ENCODE results near the gene PADI2.

Gene PADI2

DNA sequence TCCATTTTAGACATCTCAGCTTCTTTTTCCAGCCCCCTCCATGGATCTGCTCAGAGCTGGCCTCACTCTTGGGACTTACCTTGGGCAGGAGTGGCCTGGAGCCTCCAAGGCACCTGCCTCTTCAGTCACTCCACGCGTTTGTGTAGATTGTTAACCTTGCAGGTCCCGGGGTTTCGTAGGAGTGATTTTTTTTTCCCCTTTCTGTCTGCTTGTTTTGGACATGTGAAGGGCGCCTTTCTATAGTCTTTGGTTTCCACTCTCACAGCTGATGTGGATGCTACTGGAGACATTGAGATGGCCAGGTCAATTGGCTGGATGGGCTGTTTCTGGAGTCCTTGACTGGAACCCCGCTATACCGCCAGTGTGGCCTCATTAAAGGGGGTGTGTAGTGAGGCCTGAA, 63.5 kb downstream of the PADI2 start:
- no peak for DNase-seq (ENCODE audit: low read depth in 2 of 2)

DNA sequence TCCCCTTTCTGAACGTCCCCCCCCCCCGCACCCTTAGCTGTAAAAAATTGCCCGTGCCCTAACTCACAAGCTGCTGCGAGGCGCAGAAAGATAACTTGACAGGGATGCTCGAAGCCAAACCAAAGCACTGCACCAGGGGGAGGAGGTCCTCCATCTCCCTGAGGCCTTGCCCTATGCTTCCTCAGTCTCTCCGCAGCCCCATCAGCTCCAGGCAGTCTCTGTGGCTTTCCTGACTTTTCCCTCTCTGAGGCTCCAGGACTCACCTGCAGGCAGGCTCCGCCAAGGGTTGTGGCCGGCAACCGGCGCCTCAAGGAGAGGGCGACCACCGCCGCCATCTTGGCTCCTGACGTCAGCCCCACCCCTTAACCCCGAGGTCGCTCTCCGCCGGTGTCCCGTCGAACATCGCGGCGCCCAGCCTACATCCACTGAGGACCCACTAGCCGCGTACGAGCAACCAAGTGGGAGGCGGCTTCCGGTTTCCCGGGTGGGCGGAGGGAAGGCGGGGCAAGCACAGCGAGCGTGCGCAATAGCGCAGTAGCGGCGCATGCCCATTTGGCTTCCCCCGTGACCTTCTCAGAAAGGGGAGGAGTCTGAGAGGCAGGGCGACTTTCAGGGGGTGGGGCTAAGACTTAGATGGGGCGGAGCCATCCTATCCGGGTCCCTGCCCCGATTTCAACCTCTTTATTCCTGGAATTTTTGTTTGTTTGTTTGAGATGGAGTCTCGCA, 65.4 kb downstream of the PADI2 start, which contains the start of gene SDHB:
Gene SDHB, minus strand, starts transcription at position 348 of the 726 bp plus-strand sequence. Its CDS starts 13 bp downstream, at position 335.
- peak; percentile 98 for DNase-seq (ENCODE audit: low read depth in 2 of 2)

DNA sequence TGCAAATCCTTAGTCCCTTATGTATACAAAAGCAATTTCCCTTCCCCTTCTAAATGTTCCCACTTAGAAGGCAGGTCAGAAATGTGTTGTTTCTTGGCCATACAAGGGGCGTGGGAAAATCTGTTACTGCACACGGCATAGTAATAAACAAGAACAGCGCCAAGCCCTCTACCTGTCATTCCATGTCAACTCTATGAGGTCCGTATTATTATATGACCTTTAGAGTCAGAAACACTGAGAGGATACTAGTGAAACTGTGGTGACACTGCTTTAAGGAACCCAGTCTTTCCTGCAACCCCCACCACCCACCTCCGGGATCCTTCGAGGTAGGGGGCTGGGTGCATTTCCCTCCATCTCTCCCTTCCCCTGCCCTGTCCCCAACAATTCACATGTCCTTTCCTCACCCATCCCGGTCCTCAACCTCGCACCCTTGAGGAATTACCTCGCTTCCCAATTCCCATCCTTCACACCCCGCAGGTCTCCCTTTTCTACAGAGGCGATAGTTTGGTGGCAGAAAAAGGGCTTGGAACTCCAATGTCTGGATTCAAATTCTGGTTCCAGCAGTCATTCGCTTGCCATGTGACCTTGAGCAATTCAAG, 66.1 kb downstream of the PADI2 start:
- no peak for DNase-seq (ENCODE audit: low read depth in 2 of 2)

DNA sequence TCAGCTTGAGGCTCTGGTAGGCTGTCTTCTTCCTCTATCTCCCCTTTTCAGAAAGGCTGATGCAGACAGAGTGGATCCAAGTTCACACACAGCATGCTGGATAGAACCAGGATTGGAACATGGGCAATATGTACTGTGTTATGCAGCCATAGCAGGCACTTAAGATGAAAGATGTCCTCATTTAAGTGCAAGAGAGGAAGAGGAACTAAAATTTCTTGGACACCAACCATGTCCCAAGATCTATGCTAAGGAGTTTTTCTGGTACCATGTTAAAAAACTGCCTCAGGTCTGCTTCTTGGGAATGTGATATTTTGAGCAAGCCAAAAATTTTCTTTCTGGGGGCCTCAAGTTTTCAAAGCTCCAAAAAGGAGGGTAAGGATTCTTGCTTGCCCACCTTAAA, 66.6 kb downstream of the PADI2 start:
- DNase-seq (ENCODE audit: low read depth in 2 of 2): no peak

DNA sequence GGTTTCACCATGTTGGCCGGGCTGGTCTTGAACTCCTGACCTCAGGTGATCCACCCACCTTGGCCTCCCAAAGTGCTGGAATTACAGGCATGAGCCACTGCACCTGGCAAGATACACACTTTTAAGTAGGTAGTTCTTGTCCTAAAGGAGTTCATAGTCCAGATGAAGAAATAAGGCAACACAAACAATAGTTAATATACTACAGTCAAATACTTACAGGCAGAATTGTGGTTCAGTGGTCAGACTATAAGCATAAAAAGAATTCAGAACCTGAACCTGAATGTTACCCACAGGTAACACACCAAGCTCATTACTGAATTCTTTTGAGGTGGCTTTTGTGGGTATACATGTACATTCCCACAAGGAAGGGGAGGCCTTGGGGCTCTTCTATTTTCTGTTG, 67.2 kb downstream of the PADI2 start:
- DNase-seq (ENCODE audit: low read depth in 2 of 2): no peak

DNA sequence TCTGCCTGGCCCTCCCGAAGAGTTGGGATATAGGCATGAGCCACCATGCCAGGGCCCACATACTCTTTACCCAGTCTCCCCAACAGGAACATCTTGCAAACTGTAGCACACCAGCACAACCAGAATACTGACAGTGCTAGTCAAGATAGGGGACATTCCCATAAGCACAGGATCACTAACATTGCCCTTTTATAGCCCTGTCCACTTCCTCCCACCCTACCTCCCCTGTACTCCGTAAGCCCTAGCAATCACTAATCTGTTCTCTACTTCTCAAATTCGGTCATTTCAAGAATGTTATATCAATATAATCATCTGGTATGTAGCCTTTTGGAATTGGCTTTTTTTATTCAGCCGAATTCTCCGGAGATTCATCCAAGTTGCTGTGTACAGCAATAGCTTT, 71.3 kb downstream of the PADI2 start:
- no peak for DNase-seq (ENCODE audit: low read depth in 2 of 2)

DNA sequence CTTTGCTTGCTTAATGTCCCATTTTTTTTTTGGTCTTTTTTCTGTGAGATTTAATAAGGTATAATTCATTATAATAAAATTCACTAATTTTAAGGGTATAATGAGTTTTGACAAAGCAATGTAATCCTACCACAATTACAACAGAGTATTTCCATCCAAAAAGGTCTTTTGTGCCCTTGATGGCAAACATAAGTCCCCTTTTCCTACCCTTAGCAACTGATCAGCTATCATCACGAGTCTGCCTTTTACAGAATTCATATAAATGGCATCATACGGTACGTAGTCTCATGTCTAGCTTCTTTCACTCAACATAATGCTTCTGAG, 73.0 kb downstream of the PADI2 start:
- no peak for DNase-seq (ENCODE audit: low read depth in 2 of 2)

DNA sequence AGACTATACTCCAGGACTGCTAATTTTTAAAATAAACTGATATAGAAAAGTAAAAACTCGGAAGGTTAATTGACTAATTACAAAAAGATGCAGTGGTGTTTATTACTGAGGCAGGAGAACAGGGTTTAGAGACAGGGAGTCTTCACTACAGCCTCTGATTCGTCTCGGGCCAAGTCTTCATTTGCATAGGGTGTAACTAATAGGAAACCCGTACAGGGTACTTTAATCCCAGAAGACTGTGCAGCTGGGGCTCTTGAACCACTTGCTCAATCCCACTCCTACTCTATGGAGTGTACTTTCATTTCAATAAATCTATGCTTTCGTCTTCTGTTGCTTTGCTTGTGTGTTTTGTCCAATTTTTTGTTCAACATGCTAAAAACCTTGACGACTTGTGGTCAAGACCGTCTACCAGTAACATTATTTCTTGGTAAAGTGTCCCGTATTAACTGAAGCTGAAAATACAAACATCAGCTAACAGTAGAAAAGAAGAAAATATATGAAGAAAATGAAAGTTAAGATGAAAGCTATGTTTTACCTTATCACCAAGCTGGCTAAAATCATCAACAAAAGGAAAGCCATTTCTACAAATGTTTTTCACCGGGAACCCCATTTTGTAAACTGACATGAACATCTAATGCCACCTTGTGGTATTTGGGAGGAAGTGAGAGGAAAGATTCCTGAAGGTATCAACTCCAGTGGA, 73.5 kb downstream of the PADI2 start:
- no peak for DNase-seq (ENCODE audit: low read depth in 2 of 2)

DNA sequence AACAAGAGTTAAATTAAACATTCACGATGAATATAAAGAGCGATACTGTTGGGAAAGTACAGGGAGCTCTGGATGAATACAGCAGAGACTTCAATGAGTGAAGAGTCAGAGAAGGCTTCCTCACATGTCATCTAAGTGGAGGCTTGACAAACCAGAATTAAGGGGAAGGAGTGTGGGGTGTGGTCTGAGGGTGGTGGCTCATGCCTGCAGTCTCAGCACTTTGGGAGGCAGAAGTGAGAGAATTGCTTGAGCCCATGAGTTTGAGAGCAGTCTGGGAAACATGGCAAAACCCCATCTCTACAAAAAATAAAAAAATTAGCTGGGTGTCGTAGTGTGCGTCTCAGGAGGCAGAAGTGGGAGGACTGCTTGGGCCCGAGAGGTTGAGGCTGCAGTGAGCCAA, 74.1 kb downstream of the PADI2 start:
- no peak for DNase-seq (ENCODE audit: low read depth in 2 of 2)

DNA sequence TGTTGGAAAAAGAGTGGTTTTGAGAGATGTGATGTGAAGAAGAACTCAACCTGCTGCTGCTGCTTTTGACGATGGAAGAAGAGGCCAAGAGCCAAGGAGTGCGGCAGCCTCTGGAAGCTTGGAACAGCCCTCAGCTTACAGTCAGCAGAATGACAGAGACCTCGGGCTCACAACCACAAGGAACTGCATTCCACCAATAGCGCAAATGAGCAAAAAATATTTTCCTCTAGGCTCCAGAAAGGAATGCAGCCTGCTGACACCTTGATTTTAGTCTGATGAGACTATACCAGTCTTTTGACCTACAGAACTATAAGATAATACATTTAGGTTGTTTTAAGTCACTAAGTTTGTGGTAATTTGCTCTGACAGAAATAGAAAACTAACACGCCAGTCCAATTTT, 75.6 kb downstream of the PADI2 start:
- DNase-seq (ENCODE audit: low read depth in 2 of 2): no peak

DNA sequence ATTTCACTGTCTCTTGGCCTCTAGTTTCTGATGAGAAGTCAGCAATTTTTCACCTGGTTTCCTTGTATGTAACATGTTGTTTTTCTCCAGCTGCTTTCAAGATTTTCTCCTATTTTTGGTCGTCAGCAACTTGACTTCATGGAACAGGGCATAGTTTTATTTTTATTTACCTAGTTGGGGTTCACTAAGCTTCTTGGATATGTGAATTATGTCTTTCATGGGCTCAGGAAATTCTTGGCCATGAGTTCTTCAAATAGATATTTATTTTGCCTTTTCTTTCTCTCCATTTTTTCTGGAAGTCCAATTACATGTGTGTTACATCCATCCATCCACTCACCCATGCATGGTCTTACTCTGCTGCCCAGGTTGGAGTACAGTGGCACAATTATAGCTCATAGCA, 79.1 kb downstream of the PADI2 start:
- no peak for DNase-seq (ENCODE audit: low read depth in 2 of 2)

DNA sequence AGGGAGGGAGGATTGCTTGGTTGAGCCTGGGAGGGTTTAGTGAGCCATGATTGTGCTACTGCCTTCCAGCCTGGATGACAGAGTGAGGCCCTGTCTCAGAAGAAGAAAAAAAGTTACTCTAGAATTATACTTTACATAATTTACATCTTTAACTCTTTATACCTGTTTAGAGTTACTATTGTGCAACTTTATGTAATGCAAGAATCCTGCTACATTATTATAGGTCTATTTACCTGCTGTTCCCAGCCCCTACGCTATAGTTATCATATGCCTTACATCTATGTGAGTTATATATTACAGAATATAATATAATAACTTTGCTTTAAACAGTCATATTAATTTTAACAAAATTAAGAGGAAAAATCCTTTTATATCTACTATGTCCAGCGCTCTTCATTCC, 79.7 kb downstream of the PADI2 start:
- no peak for DNase-seq (ENCODE audit: low read depth in 2 of 2)

DNA sequence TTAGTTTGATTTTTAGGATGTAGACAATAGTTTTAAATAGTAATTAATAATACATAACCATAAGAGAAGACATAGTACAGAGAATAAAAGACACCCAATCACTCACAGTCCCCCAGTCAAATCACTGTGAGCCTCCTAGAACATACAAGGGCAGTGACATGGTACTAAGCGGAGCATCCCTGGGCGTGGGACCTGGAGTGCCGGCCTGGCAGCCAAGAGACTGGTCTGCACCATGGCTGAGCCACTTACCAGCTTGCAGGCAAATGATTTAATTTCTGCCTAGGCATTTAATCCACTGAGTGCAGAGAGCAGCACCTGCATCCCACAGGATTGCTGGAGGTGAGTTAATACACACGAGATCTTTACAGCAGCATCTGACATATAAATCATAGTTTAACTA, 85.8 kb downstream of the PADI2 start:
- no peak for DNase-seq (ENCODE audit: low read depth in 2 of 2)

DNA sequence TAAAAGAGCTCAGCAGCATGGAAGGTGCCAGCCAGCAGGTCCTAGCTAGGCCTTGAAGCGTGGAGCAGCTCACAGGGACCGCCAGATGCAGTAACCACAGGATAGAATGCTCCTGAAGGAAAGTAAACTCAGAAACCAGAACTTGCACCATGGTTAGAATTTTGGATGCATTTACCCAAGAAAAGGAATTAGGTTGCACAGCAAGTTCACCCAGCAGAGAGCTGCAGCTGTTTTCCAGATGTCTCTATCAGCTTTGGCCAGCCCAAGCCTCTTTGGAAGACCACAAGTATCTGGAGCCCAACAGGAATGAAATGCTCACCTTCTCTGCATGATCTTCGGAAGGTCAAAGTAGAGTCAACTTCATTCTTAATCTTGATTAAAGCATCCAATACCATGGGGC, 86.5 kb downstream of the PADI2 start:
- DNase-seq (ENCODE audit: low read depth in 2 of 2): no peak

DNA sequence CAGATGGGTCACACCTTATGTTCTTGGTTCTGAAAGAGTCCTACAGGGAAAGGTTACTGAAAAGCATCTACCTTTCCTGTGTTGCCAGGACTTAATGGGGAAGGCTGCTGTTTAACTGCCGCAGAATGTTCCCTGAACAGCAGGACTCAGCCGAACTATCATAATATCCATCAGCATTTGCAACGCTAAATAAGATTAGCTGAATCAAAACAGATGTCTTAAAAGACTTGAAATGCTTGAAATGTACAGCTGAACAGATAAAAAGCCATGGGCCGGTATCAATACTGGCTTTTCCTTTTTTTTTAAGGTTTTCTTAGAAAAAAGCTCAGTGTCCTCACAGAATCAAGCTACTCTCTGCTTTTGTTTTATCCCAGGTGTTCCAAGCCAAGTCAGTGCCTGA, 87.8 kb downstream of the PADI2 start:
- no peak for DNase-seq (ENCODE audit: low read depth in 2 of 2)

DNA sequence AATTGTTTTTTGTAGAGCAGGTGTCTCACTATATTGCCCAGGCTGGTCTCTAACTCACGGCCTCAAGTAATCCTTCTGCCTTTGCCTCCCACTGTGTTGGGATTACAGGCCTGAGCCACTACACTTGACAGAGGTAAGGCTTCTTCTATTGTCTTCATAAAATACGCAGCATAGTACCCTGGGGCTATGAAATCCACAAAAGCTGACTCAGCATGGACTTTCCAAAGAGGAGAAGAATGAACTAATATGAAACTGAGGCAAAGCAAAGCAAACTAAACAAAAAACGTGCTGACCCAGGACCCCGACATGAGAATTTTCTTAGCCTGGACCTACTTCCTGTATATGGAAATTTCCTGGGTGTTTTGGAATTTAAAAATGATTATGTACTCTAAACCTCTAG, 89.0 kb downstream of the PADI2 start:
- no peak for DNase-seq (ENCODE audit: low read depth in 2 of 2)

DNA sequence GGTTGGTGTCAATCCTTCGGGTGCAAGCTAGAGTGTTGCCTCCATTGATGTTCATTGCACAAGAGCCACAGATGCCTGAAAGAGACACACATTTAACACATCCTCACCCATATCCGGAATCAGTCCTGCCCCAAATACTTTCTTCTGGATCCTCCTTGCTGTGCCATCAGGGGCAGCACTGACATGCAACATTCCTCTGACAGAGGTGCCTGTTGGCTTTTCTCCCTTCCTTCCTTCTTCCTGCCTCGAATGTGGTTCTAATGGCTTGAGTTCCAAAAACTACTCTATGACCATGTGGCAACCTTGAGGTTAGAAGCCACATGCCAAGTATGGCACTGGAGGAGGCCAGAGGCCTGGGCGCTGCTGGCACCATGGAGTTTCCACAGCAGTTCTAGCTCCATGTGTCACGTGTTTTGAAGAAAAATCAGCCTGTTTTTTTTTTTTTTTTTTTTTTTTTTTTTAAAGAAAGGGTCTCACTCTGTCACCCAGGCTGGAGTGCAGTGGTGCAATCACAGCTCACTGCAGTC, 90.5 kb downstream of the PADI2 start:
- DNase-seq (ENCODE audit: low read depth in 2 of 2): no peak

DNA sequence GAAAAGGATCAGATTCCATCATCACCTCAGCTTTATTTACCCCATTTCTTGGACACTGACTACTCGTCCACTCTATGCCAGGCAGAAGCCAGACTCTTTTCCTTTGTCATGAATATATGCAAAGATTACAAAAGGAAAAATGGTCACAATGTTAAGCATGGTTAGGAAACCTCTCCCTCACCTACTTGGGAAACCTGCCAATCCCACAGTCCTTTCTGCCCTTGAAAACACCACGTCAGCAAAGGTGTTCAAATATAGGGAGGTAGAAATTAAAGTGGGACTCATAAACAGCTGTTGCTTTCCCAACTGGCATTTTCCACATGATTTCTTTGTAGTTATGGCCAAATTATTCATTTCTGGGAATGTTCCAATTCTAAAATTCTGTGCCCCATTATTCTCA, 91.4 kb downstream of the PADI2 start:
- no peak for DNase-seq (ENCODE audit: low read depth in 2 of 2)

DNA sequence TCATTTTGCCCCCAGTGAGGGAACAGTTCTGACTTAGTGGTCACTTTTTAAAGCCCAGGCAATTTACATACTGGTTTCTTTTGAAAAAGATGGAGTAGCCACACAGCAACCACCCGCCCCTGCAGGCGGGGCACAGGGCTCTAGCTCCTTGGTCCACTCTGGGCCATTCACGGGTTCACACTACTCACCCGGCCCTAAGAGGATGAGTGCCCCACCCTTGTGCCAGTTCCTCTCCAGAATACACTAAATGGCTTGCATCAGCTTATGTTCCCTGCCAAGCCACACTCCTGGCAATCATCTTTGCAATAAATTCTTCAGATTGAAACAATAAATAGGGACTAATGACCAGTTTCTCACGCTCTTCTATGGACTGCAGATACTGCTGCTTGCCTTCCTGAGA, 91.8 kb downstream of the PADI2 start:
- DNase-seq (ENCODE audit: low read depth in 2 of 2): no peak

DNA sequence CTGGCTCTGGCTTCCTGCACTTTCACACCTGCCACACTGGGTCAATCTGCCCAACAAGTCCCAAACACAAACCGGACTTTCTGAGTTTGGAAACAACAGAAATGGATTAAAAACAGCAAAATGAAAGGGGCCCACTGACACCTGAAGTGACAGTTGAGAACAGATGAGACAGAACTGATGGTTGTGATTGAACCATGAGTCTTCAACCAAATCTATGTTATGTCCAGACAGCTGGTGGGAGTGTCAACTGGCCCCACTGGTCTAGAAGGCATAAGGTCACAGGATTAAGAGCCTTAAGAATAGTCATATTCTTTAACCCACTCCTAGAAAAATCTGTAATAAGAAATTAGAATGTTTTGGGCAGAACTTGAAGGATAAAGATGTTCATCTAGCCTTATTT, 94.5 kb downstream of the PADI2 start:
- no peak for DNase-seq (ENCODE audit: low read depth in 2 of 2)

DNA sequence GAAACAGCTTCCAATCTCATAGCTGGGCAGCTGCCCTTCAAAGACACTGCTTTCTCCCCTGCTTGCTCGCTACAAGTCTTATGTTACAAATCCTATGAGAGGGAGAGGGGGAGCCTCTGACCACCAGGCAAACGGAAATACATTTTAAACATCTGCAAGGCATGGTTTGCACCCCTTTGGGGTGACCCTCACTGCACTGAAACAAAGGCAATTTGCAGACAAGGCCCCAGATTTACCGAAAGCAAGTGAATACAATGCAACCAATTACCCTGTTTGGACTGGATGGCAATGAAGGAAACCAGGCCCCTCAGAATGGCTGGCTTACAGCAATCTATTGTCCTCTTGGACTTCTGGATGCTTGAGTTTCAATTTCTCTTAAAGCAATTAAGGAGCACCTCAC, 95.7 kb downstream of the PADI2 start:
- no peak for DNase-seq (ENCODE audit: low read depth in 2 of 2)

DNA sequence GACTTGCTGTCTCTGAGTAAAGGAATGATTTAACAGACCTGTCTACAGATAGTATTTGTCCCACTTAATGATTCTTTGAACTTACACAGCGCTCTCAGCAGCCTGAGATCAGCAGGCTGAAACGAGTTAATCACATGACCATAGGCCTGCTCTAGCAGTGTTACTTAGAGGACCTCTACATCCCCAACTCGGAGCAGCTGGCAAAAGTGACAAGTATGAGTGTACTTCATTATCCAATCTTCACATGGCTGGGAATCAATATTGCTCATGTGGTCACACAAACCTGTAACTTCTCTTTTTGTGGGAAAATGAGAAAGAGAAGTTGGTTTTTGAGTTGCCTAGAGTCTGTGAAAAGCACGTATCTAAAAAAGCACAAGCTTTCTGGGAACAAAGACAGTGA, 96.1 kb downstream of the PADI2 start:
- DNase-seq (ENCODE audit: low read depth in 2 of 2): no peak

DNA sequence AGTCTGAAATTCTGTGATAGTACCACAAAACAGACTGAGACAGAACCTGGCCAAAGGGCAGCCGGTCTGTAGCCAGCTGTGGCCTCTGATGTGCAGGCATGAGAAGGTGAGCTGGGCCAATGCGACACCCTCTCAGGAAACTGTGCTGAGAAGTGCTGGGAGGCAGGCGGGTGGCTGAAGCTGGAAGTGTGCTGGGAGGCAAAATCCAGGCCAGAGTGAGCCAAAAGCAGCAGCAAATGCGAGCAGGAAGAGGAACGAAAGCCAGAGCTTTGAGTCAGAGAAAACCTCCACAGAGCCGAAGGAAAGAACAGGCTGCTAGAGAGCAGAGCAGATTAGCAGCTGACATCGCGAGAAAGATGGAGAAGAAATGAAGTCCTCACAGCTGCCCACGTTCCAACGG, 97.4 kb downstream of the PADI2 start:
- DNase-seq (ENCODE audit: low read depth in 2 of 2): no peak
